NK-92 (cell line): ENCODE results near the gene CMKLR1.

ENCODE experiments used
- DNase-seq: peaks from one replicate; lab custom pipeline; 2025; ENCODE audit not compliant: unreplicated experiment; lab: John Stamatoyannopoulos, UW

The CMKLR1 gene

GRCh38 chr12:108363165-108363564 lies 24.1 kb upstream of the CMKLR1 start:
- DNase-seq: no peak

GRCh38 chr12:108361606-108362005 lies 22.5 kb upstream of the CMKLR1 start:
- no peak for DNase-seq

DNA sequence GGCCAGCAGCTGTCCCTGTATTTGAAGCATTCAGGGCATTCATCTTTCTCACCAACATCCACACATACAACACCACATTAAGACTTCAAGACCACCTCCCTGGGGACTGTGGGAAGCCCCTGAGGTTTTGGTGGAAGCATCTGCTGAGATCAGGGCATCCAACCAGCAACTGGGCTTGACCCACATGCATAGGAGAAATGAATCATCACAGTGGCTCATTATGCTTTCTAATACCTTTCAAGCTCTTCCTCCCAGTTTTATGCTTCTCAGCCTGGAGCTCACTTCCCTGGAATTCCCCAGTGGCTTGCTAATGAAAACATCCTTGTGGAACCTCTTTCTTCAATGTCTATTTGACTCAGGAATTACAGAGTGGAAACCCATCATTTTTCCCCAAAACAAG lies 21.4 kb upstream of the CMKLR1 start:
- no peak for DNase-seq

GRCh38 chr12:108360057-108360456 lies 20.9 kb upstream of the CMKLR1 start:
- no peak for DNase-seq

DNA sequence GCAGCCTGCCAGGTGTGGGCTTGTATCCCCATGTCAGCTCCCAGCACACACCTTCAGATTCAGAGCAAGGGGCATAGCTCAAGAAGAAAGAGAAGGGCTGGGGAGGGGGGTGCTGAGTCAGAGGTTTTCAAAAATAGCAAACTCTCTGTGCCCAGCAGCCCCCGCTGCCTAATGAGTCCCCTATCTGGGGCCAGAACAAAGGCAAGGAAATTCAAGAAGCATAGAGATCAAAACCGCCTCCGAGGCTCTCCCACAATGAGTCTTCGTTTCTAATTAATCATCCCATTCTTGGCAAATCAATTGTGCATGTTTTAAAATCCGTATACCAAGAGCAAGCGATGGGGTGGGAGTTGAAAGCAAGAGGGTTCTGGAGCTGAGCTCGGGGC lies 19.5 kb upstream of the CMKLR1 start:
- no peak for DNase-seq

DNA sequence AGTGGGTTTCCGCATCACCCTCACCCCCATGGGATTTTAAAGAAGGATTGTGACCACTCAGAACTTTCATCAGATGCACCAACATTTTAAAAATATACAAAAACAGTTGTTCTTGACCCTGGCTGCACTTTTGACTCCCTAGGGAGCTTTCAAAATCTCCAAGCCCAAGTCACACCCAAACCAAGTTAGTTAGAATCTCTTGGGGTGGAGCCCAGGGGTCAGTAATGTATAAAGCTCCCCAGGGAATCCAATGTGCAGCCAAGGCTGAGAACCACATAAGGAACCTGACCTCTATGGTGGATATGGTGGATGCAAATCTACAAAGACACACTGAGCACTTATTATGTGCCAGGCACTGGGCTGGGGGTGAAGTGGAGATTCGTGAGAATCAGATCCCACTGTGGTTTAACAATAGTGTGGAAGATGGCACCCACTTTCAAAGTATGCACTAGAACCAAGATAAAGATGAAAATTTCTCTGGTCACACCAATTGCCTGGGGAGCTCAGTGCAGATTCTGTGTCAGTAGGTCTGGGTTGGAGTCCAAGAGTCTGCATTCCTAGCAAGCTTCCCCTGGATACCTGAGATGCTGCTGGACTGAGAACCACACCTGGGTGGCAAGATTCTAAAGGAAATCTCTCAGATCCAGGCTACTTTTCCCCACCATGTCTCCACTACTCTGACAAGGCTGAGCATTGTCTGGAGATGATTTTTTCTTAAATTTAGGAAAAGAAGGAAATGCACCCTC lies 18.9 kb upstream of the CMKLR1 start:
- DNase-seq: no peak

GRCh38 chr12:108356835-108357806 lies 18.0 kb upstream of the CMKLR1 start:
- DNase-seq: no peak

- no peak for DNase-seq
Observed at GRCh38 chr12:108355069-108355468, 16.0 kb upstream of the CMKLR1 start.

DNA sequence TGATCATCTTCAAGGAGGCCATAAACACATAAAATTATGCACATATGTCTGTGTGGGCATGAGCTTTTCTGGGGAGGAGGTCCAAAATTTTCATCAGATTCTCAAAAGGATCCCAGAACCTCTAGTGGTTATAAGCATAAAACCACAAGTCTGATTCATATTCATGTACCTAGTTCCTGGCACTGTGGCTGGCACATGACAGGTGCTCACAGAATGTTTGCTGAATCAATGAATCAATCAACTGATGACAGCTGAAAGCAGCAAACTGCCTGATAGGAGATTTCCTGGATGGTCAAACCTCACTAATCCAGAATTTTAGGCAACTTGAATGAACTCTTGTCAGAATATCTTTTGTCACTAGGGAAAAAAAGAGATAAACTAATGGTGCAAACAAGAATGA lies 13.5 kb upstream of the CMKLR1 start:
- no peak for DNase-seq

GRCh38 chr12:108350511-108350910 lies 11.4 kb upstream of the CMKLR1 start:
- DNase-seq: no peak

DNA sequence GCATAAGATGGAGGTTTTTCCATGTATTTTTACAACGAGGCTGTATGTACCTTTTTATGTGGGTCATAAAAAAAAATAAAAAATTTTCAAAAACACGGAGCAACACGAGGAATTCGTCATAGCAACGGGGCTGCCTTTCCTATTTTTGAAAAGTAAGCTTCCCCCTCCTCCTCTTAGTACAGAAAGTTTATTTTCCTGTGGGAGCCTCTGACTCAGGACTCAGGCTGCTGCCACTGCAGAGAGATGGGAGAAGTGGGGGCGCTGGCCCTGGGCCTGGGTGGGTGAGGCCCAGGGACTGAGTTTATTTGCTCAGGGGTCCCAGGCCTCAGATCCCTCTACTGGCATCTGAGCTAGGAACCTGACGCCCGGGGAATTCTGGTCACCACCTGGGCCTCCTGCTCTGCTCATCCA lies 10.2 kb upstream of the CMKLR1 start:
- DNase-seq: no peak

DNA sequence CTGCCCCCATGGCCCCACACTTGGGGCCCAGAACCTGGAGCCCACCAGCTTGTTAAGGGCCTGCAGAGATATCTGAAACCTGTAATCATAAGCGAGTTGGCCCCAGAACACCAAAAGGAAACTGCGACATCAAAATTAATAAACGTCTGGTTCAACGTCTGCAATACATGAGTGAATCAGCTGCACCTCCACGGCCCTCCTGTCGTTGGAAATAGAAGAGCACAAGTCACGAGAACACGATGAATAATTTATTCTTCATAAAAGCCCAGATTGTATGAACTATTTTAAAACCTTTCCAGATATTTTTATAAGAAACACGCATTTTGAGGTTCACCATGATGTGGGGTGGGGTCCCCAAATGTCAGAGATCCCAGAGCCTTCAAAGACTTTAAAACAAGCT lies 9.7 kb upstream of the CMKLR1 start:
- no peak for DNase-seq

- DNase-seq: no peak
Observed at GRCh38 chr12:108346727-108347710, 7.9 kb upstream of the CMKLR1 start.

GRCh38 chr12:108345716-108346633 lies 6.9 kb upstream of the CMKLR1 start:
- no peak for DNase-seq

DNA sequence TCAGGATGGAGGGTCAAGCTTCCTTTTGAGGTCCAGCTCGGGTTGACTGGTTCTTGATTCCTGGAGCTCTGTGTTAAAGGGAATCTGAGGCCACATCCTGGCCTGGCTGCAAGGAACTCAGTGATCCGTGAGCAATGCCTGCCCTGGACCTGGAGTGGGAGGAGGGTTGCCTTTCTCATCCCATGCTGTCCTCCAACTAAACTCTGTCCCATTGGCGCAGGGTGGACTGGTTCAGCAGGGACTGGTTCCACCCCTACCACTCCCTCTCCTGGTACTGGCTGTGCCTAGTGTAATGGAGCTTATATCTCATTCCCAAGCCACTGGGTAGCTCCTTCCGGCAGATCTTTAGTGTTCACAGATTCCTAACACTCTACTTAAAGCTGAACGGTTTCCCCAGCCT lies 3.9 kb upstream of the CMKLR1 start:
- no peak for DNase-seq

GRCh38 chr12:108341854-108342847 lies 3.0 kb upstream of the CMKLR1 start:
- no peak for DNase-seq

- DNase-seq: no peak
Observed at GRCh38 chr12:108341356-108341755, 2.2 kb upstream of the CMKLR1 start.

GRCh38 chr12:108340037-108340436 lies 926 bp upstream of the CMKLR1 start:
- no peak for DNase-seq
